GM13976 (cell line): Measurements from ENCODE around the gene LOC128125822.
"Not testable (repeated sequence)": the region's sequence is repeated elsewhere in the genome, so short reads cannot be mapped to it uniquely, and the experiment has no call there.

Source experiments
- DNase-seq: peaks from one replicate; pipeline ENCODE4 v3.0.0; 2012; ENCODE audit warnings: low spot score
- in situ Hi-C: fragments of 300-500 bp; cut with MboI; formaldehyde crosslinking; loops from one replicate; pipeline ENCODE4 v1.12.0; 2022; ENCODE audit warnings: low sequenced_read_pairs, mixed read lengths, inconsistent platforms; ENCODE audit not compliant: unreplicated experiment
- TF ChIP-seq, protein P1 (sequence below): IDR thresholded peaks from 2 replicates; pipeline ENCODE4 v1.5.1; 2012; ENCODE audit warnings: borderline replicate concordance, mild to moderate bottlenecking; ENCODE audit not compliant: insufficient read depth; ENCODE audit errors: extremely low read depth, missing control alignments, control extremely low read depth

LOC128125822 gene

DNA sequence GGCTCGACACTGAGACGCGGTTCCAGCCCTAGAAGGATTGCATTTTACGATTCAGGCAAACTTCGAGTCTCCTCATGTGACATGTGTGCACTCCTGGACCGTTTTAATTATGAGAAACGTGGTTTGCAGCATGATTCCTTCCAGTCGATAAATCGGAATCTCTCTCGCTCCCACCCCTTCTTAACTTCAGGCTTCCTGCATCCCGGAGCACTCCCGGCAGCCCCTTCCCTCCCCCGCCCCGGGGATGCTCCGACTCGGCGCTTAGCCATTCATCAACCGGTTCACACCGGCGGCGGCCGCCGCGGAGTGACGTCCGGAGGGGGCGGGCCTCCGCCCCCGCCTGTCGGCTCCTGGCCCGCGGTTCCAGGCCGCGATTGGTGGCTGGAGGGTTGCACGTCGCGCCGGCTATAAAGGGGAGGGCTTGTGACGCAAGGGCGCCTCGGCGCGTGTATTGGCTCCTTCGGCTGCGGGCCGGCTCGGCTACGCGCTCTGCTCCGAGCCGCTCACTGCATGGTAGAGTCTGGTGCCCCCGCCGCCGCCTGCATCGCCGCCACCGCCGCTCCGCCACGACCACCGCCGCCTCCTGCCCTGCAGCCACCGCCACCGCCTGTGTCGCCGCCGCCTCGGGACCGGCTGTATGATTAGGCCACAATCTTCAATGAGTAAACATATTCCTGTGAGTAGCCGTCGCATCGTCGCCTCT is at the start of gene LOC128125822, which contains the start of gene PTP4A1:
Gene LOC128125822, plus strand, starts transcription at position 437 of the 703 bp plus-strand sequence.
Gene PTP4A1, plus strand, starts transcription at position 437 of the 703 bp plus-strand sequence. CDS start 4,401 bp downstream, outside the sequence.
- in situ Hi-C loops = no loop called here
- TF ChIP-seq, protein P1, sequence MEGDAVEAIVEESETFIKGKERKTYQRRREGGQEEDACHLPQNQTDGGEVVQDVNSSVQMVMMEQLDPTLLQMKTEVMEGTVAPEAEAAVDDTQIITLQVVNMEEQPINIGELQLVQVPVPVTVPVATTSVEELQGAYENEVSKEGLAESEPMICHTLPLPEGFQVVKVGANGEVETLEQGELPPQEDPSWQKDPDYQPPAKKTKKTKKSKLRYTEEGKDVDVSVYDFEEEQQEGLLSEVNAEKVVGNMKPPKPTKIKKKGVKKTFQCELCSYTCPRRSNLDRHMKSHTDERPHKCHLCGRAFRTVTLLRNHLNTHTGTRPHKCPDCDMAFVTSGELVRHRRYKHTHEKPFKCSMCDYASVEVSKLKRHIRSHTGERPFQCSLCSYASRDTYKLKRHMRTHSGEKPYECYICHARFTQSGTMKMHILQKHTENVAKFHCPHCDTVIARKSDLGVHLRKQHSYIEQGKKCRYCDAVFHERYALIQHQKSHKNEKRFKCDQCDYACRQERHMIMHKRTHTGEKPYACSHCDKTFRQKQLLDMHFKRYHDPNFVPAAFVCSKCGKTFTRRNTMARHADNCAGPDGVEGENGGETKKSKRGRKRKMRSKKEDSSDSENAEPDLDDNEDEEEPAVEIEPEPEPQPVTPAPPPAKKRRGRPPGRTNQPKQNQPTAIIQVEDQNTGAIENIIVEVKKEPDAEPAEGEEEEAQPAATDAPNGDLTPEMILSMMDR = no peak
- DNase-seq = peak; percentile 95

DNA sequence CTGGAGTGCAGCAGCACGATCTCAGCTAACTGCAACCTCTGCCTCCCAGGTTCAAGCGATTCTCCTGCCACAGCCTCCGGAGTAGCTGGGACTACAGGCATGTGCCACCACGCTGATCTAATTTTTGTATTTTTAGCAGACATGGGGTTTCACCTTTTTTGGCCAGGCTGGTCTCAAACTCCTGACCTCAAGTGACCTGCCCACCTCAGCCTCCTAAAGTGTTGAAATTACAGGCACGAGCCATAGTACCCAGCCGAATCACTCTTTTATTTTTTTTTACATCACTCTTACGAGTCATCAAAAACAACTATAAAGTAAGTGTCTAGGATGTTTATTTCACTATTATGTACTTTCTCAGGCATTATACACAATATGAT is 49.4 kb upstream of the LOC128125822 start:
- DNase-seq, in situ Hi-C loops: not testable (repeated sequence)

DNA sequence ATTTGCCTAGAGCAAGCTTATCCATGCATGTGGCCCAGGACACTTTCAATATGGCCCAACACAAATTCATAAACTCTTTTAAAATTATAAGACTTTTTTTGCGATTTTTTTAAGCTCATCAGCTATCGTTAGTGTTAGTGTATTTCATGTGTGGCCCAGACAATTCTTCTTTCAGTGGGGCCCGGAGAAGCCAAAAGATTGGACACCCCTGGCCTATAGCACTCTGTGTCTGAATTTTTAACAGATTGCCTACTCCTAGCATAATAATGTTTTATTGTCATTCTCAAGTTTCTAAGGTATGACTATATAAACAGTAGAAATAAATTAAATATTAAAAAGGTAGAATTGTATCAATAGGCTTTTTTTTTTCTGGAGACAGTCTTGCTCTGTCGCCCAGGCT is 48.6 kb upstream of the LOC128125822 start:
- TF ChIP-seq, protein P1 = no peak
- no peak for DNase-seq
- in situ Hi-C loops = no loop called here

DNA sequence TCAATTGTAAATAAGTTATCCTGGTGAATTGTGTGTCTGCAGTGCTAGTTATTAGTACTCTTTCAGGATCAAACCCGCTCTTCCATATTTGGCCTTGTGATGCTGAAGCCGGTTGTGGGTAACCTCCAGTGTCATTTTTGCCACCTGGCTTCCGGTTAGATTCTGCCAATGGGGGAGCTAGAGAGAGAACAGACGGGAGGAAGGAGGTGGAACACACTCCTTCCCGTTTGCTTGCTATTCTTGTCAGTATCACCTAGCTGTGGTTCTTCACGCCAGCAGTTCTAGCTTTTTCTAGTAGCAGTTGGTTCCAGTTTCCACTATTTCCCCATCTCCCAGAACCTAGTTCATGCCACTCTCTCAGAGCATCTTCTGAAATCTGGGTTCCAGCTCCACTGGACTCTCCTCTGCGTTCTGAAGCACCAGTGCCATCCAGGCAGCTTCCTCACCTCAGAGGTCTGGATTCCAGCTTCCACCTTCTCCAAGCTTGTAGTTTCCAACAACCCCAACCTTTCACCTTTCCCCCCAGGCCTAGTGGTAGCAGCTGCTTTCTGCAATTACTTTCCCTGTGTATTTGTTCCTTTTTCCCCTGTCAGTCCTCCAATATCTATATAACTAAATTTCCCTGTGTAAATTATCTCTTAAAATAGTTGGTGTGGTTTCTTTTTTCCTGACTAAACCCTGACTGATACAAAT is 46.9 kb upstream of the LOC128125822 start:
- TF ChIP-seq, protein P1 = no peak
- in situ Hi-C loops = no loop called here
- no peak for DNase-seq

DNA sequence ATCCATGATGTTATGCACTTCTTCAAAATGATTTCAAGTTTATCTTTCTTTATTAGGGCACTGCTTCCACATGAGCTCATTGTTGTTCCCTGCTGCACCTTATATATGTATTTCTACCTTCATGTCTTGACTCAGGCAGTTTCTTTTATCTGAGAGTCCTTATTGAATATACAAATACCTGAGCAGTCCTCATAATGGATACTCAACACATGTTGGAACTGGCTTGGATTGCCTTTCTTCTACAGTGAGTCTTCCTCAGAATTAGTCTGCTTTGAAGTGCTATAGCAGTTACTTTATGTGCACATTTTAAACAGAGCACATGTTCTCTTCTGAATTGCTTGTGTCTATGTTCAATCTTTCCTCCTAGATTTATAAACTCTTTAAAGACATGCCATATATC is 45.3 kb upstream of the LOC128125822 start:
- TF ChIP-seq, protein P1 = no peak
- DNase-seq = no peak
- in situ Hi-C loops = no loop called here

DNA sequence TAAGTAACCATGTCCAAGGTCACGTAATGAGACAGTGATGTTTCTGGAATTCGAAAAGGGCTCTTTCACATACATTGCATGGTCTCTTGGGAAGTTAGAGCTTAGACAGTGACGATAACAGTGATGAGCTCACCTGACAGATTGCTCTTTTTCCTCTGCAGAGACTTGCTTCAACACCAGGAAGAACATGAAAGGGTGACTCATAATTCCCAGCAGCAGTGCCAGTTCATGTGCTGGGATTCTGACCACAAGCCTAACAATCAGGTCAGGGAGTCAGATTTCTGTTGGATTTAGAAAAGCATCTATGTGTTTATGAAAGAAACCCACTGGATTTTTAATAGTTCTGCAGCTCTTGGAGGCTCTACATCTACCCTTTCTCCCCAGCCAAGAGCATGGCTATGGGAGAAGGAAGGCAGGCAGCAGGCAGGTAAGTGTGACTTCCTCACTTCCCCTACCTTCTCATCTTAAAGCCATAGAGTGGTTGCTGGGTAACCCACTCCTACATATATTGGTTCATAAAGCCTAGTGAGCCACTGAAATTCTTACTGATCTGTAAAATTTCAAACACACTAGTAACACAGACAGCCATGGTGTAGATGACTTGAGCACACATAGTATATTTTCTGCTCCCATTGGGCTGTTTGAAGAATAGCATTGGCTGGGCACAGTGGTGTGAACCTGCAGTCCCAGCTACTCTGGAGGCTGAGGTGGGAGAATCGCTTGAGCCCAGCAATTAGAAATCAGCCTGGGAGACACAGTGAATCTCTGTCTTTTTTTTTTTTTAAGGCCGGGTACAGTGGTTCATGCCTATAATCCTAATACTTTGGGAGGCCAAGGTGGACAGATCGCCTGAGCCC is 44.4 kb upstream of the LOC128125822 start:
- TF ChIP-seq, protein P1 = no peak
- no peak for DNase-seq
- in situ Hi-C loops = no loop called here

DNA sequence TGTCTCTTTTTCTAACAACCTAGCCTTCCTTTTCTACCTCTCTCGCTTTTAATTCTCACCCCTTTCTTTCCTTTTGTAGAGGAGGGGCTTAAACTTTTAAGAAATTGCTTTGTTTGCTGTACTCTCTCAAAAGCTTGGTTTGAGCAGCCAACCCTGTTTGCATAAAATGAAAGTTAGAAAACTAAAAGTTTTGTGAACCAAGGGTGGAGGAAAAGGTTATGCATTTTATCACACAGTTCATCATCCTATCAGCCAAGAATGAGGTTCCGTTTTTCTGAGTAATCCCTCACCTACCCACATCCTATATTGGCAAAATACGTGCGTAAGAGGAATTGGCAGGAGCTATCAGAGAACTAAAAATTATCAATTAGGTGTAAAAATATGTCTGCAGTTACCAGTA is 42.8 kb upstream of the LOC128125822 start:
- no peak for DNase-seq
- in situ Hi-C loops = no loop called here
- TF ChIP-seq, protein P1 = no peak
